LNCAP (cell line): ENCODE results near the gene ACSF2.

Experiments used
- CTCF ChIP-seq: fragments of 450-650 bp; IDR thresholded peaks from 2 replicates; pipeline ENCODE4 v1.5.1; 2017; ENCODE audit warnings: mild to moderate bottlenecking

Gene ACSF2

GRCh38 chr17:50522766-50523165 is 96.7 kb downstream of the ACSF2 start:
- TF ChIP-seq CTCF, result no peak

GRCh38 chr17:50523208-50523607 is 97.2 kb downstream of the ACSF2 start:
- no peak for TF ChIP-seq CTCF
